ENCODE measurements around the gene NRTN.
"Not testable (repeated sequence)": the region's sequence is repeated elsewhere in the genome, so short reads cannot be mapped to it uniquely, and the experiment has no call there.

The NRTN gene

GRCh38 chr19:5838353-5839064 is 33.6 kb downstream of the NRTN start:
- no peak for DNase-seq (ENCODE audit: low read depth)

GRCh38 chr19:5839065-5840017 is 34.5 kb downstream of the NRTN start, which contains the start of gene FUT6:
Gene FUT6, minus strand, starts transcription at chr19:5839702. Its CDS starts 7,135 bp downstream, at chr19:5832567.
- no peak for DNase-seq (ENCODE audit: low read depth)

- DNase-seq (ENCODE audit: low read depth) = not testable (repeated sequence)
These were observed 36.9 kb downstream of the NRTN start for GRCh38 chr19:5841735-5842111.

GRCh38 chr19:5843295-5843927 is 38.5 kb downstream of the NRTN start:
- DNase-seq (ENCODE audit: low read depth) = no peak

- DNase-seq (ENCODE audit: low read depth) = no peak
These were observed 39.9 kb downstream of the NRTN start for GRCh38 chr19:5844456-5845433.

GRCh38 chr19:5847846-5848245 is 43.0 kb downstream of the NRTN start:
- DNase-seq (ENCODE audit: low read depth) = not testable (repeated sequence)

- not testable (repeated sequence) for DNase-seq (ENCODE audit: low read depth)
These were observed 43.8 kb downstream of the NRTN start for GRCh38 chr19:5848621-5849020.

GRCh38 chr19:5850189-5850588 is 45.3 kb downstream of the NRTN start:
- no peak for DNase-seq (ENCODE audit: low read depth)

GRCh38 chr19:5850743-5851293 is 46.0 kb downstream of the NRTN start:
- no peak for DNase-seq (ENCODE audit: low read depth)

GRCh38 chr19:5851302-5851701 is 46.4 kb downstream of the NRTN start, which contains the start of gene FUT3:
Gene FUT3, minus strand, starts transcription at chr19:5851449.
- DNase-seq (ENCODE audit: low read depth) = no peak

- DNase-seq (ENCODE audit: low read depth) = not testable (repeated sequence)
These were observed 49.3 kb downstream of the NRTN start for GRCh38 chr19:5854121-5854520.

GRCh38 chr19:5855151-5855550 is 50.3 kb downstream of the NRTN start:
- not testable (repeated sequence) for DNase-seq (ENCODE audit: low read depth)

- no peak for DNase-seq (ENCODE audit: low read depth)
These were observed 52.6 kb downstream of the NRTN start for GRCh38 chr19:5857203-5858081.

GRCh38 chr19:5863030-5863665 is 58.3 kb downstream of the NRTN start:
- DNase-seq (ENCODE audit: low read depth) = no peak

- no peak for DNase-seq (ENCODE audit: low read depth)
These were observed 59.3 kb downstream of the NRTN start for GRCh38 chr19:5864013-5864720.

GRCh38 chr19:5864725-5865486 is 60.0 kb downstream of the NRTN start:
- DNase-seq (ENCODE audit: low read depth) = no peak

GRCh38 chr19:5865772-5866171 is 60.9 kb downstream of the NRTN start:
- DNase-seq (ENCODE audit: low read depth) = no peak
